Tibial artery (tissue), 4 donors: ENCODE results near the gene TACR2.

Experiments used
- DNase-seq, 2 donors: peaks; one replicate each; pipeline ENCODE4 v3.0.0-alpha.2; 2019
- H3K27ac ChIP-seq, 2 donors: fragments of 200-600 bp; sonication (generic) in 1 of 2; 1 replicate in 1 of 2; 2 replicates in 1 of 2; pipeline ENCODE4 v1.5.1; 2018 to 2019; ENCODE audit warnings: mild to moderate bottlenecking in 1 of 2
- H3K27me3 ChIP-seq, 2 donors: fragments of 200-600 bp; sonication (generic) in 1 of 2; one replicate each; pipeline versions ENCODE4 v1.5.1 to v1.6.0; 2016 to 2019
- H3K36me3 ChIP-seq, 3 donors: fragments of 200-600 bp; sonication (generic) in 2 of 3; one replicate each; pipeline ENCODE4 v1.5.1; 2016 to 2019; ENCODE audit warnings: mild to moderate bottlenecking in 2 of 3
- H3K4me1 ChIP-seq, 4 donors: fragments of 200-600 bp; sonication (generic) in 2 of 4; 1 replicate in 3 of 4; 2 replicates in 1 of 4; pipeline ENCODE4 v1.5.1; 2016 to 2019
- H3K4me3 ChIP-seq, 2 donors: fragments of 200-600 bp; sonication (generic) in 1 of 2; 1 replicate in 1 of 2; 2 replicates in 1 of 2; pipeline ENCODE4 v1.5.1; 2018 to 2019; ENCODE audit warnings: mild to moderate bottlenecking in 2 of 2
- H3K9me3 ChIP-seq, 3 donors: fragments of 200-600 bp; sonication (generic) in 1 of 3; one replicate each; pipeline ENCODE4 v1.5.1; 2016 to 2019
- CTCF ChIP-seq, 2 experiments: fragments of 200-600 bp in 1 of 2; fragments of 450-650 bp in 1 of 2; IDR thresholded peaks; one replicate each; pipeline ENCODE4 v1.5.1; 2017 to 2019; ENCODE audit warnings: antibody characterized with exemption in 2 of 2, mild to moderate bottlenecking in 1 of 2, moderate library complexity in 1 of 2
- intact Hi-C: fragments of 100-400 bp; cut with DNase I; formaldehyde crosslinking; loops from one replicate; pipeline ENCODE4 v1.15.0; 2023; ENCODE audit warnings: low total_unique reads

Gene TACR2

DNA sequence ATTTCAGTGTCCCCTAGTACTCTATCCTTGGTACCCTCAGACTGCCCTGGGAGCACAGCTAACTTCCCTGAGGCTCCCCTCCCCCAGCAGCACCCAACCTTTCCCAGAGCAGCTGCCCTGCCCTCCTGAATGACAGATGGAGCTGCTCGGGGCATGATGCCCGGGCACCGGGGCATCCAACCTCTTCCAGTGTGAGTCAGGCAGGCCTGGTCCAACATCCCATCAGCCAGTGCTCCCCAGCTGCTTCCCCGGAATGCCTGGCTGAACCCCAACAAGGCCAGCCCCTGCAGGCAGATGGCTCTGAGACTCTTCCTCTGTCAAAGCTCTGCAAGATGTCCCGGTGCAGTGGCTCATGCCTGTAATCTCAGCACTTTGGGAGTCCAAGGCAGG, 22.6 kb upstream of the TACR2 start:
- DNase-seq = no peak
- H3K4me1 ChIP-seq = peaks cover 0 to 17% (median 11%) of the 10 kb centered on the region in 4 donors
- H3K27ac ChIP-seq = no peak overlapping the region
- no peaks in the 10 kb centered on the region for H3K36me3 ChIP-seq
- H3K9me3 ChIP-seq = no peaks in the 10 kb centered on the region
- no peak for TF ChIP-seq CTCF (IDR thresholded peaks at IDR 0.05)
- intact Hi-C loops = no loop called here
- no peaks in the 10 kb centered on the region for H3K27me3 ChIP-seq
- no peak overlapping the region for H3K4me3 ChIP-seq

DNA sequence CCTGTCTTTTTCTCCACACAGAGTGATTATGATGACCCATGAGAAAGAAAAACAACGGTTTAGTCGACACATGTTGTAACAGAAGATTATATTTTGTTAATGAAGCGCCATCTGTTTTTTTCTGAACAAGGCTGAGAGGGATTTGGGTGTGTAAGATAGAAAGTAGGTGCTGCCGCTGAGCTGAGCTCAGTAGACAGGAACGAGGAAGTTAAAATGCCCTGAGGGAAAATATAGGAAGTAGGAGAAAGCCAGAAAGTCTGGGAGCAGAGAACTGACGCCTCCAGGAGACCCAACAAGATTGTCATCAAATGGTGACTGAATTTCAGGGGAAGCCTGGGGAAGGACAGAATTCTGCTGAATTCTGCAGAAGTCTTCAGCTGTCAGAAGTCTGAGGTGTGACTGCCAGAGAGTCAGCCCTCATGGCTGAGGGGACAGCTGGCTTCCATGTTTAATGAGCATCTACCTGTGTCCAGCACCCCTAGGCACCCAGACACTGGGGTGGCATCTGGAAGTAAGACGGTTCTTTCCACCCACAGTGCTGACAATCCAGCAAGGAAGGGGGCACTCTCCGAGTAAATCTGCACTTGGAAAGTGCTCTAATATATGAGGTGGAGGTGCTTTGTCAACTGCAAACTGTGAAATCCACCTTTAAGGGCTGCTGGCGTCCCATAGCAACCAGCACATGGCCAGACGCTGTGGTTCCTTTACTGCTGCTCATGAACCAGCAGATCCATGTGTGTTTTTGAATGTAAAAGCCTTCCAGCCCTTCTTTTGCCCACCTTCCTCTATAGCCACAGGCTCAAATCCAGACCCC, 22.0 kb upstream of the TACR2 start:
- Histone ChIP-seq H3K4me3 (no peak overlapping the region), H3K9me3 (no peaks in the 10 kb centered on the region), H3K4me1 (peaks cover 0 to 17% (median 11%) of the 10 kb centered on the region in 4 donors), H3K27ac (no peak overlapping the region), H3K27me3 (no peaks in the 10 kb centered on the region), H3K36me3 (no peaks in the 10 kb centered on the region)
- no peak for TF ChIP-seq CTCF (IDR thresholded peaks at IDR 0.05)
- no peak for DNase-seq
- intact Hi-C loops = no loop called here

- no peaks in the 10 kb centered on the region for H3K36me3 ChIP-seq
- H3K4me3 ChIP-seq = no peak overlapping the region
- no peaks in the 10 kb centered on the region for H3K27me3 ChIP-seq
- no peak for TF ChIP-seq CTCF (IDR thresholded peaks at IDR 0.05)
- intact Hi-C loops = no loop called here
- H3K27ac ChIP-seq = no peak overlapping the region
- H3K9me3 ChIP-seq = no peaks in the 10 kb centered on the region
- H3K4me1 ChIP-seq = peaks cover 0 to 17% (median 11%) of the 10 kb centered on the region in 4 donors
- DNase-seq = no peak
Measured at GRCh38 chr10:69437321-69438259, 20.9 kb upstream of the TACR2 start.

GRCh38 chr10:69435966-69436520, 19.3 kb upstream of the TACR2 start:
- DNase-seq = no peak
- Histone ChIP-seq H3K27me3 (no peaks in the 10 kb centered on the region), H3K4me3 (no peak overlapping the region), H3K27ac (no peak overlapping the region), H3K36me3 (no peaks in the 10 kb centered on the region), H3K4me1 (peaks cover 0 to 17% (median 11%) of the 10 kb centered on the region in 4 donors), H3K9me3 (no peaks in the 10 kb centered on the region)
- intact Hi-C loops = no loop called here
- no peak for TF ChIP-seq CTCF (IDR thresholded peaks at IDR 0.05)

DNA sequence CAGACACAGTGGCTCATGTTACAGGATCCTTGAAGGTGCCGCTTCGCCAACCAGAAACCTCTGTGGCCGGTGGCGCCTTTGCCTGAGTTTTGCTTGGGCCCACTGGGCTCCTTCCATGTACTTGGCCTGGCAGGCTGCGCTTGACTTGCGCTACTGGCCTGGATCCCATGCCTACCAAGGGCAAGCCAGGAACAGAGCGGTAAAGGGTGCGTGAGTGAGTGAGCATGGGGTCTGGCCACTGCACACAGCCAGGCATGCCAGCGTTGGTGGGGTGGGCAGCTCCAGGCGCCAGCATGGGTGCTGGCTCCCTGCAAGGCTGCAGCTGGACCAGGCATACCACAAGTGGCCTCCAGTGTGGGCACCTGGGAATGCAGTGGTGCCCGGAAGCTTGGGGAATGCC, 18.2 kb upstream of the TACR2 start:
- Histone ChIP-seq H3K9me3 (no peaks in the 10 kb centered on the region), H3K27me3 (no peaks in the 10 kb centered on the region), H3K27ac (no peak overlapping the region), H3K4me3 (no peak overlapping the region), H3K4me1 (peaks cover 0 to 17% (median 11%) of the 10 kb centered on the region in 4 donors), H3K36me3 (no peaks in the 10 kb centered on the region)
- DNase-seq = no peak
- intact Hi-C loops = no loop called here
- no peak for TF ChIP-seq CTCF (IDR thresholded peaks at IDR 0.05)
